Adrenal gland (tissue), 5 donors: ENCODE results near the gene TRAPPC14.

Source experiments
- POLR2A ChIP-seq, 2 donors: fragments of 450-650 bp; IDR thresholded peaks; one replicate each; pipeline ENCODE4 v1.6.1; 2017; ENCODE audit warnings: antibody characterized with exemption in 2 of 2, mild to moderate bottlenecking in 2 of 2, moderate library complexity in 1 of 2
- TF ChIP-seq, protein P1 (sequence below), 6 experiments: fragments of 450-650 bp in 4 of 6; fragments of 200-600 bp in 2 of 6; sonication (generic) in 1 of 6; IDR thresholded peaks; 1 replicate in 5 of 6; 2 replicates in 1 of 6; pipeline versions ENCODE4 v1.5.1 to v1.8.0; 2016 to 2021; ENCODE audit warnings: antibody characterized with exemption in 6 of 6, mild to moderate bottlenecking in 2 of 6, moderate library complexity in 1 of 6
- donor health status: DM: no; HTN: no; CAD: no.

DNA sequence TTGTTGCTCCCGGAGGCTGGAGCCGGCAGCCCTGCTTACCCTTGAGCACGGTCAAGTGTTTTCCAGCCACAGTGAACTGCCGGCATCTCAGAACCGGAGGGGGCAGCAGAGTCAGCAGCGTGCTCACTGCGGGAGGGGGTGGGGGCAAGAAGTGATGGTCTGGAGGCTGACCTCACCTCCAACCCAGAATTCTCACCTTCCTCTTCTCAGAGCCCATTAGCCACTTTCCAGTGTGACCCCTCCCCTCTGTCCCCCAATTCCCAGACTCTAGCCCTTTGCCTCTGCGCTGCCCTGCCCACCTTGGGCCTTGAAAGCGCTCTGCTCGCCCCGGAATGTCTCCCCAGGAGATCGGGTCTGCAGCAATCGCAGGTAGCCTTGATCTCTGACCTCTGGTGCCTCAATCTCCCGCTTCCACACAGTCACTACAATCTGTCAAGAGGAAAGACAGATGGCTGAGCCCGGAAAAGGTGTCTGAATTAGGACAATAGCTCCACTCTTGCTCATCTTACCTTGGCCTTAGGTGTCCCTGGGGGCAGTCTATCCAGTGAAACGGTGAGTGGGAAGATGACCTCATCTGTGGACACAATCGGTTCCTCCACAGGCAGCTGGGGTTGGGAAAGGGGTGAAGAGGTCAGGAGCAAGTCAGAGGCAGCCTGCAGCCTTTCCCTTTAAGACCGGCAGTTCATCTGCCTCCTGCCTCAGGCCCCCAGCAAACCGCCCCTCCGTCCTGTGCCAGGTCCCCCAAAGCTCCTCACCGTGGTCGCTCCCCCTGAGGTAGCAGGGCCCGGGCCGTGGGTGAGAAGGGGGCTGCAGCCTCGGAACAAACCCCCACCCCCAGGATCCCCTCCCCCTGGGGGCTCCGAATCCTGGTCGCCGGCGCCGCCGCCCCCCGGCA, 942 bp downstream of the TRAPPC14 start:
- TF ChIP-seq, protein P1, sequence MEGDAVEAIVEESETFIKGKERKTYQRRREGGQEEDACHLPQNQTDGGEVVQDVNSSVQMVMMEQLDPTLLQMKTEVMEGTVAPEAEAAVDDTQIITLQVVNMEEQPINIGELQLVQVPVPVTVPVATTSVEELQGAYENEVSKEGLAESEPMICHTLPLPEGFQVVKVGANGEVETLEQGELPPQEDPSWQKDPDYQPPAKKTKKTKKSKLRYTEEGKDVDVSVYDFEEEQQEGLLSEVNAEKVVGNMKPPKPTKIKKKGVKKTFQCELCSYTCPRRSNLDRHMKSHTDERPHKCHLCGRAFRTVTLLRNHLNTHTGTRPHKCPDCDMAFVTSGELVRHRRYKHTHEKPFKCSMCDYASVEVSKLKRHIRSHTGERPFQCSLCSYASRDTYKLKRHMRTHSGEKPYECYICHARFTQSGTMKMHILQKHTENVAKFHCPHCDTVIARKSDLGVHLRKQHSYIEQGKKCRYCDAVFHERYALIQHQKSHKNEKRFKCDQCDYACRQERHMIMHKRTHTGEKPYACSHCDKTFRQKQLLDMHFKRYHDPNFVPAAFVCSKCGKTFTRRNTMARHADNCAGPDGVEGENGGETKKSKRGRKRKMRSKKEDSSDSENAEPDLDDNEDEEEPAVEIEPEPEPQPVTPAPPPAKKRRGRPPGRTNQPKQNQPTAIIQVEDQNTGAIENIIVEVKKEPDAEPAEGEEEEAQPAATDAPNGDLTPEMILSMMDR (IDR thresholded peaks at IDR 0.05): peak in 1 of 6 experiments; percentile 7
- TF ChIP-seq POLR2A (IDR thresholded peaks at IDR 0.05): no peak
